ENCODE results near the gene INAFM2.

Gene INAFM2

DNA sequence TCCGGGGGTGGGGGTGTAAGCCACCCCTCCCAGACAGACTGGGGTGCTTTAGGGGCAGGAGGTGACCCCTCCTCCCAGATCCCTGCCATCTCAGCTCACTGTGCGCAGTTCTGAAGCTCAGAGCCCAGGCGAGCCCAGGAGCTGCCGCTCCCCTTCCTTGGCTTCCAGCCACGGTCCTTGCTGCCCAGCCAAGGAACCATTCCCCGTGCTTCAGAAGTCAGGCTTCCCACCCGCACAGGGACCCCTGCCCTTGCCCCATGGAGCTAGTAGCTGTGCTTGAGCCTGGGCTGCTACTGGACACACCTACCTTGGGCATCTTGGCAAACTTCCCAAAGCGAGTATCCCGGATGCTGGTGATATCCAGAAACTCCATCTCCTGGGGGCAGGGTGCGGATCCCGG, 20.5 kb upstream of the INAFM2 start:
- no peak for DNase-seq (ENCODE audit: extremely low spot score, insufficient read length, low read depth)
- no peak for FAIRE-seq

DNA sequence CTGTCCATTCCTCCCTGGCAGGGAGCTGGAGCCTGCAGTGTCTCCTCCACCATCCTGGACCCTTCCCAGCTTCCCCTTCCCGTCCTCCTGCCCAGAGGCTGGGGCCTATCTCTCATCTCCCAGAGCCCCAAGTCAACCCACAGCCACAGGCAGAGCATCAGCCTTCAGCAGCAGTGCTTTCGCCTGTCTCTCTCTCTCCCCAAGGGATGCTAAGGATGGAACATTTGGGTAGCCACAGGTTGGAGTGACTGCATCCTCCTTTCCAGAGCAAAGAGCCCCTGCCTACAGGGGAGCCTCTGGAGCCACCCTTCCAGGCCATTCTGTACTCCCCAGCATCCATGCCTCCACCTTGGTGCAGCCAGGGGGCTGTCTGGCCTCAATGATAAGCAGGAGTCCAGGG, 19.9 kb upstream of the INAFM2 start:
- FAIRE-seq (no peak), DNase-seq (ENCODE audit: extremely low spot score, insufficient read length, low read depth) (no peak)

DNA sequence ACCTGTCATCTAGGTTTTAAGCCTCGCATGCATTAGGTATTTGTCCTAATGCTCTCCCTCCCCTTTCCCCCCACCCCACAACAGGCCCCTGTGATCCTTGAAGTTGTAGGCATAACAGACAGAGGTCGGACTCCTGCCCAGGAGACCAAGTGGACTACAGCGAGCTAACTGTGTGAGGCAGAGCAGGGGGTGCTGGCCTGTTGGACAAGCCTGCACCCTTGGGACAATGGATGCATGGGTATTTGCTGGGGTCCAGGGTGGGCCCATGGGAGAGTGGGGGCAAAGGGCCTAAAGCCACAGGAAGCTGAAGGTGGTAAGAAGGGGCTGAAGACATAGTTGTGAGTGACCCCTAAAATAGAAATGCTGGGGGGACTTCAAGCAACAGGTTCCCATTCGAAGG, 18.2 kb upstream of the INAFM2 start:
- no peak for FAIRE-seq
- no peak for DNase-seq (ENCODE audit: extremely low spot score, insufficient read length, low read depth)

DNA sequence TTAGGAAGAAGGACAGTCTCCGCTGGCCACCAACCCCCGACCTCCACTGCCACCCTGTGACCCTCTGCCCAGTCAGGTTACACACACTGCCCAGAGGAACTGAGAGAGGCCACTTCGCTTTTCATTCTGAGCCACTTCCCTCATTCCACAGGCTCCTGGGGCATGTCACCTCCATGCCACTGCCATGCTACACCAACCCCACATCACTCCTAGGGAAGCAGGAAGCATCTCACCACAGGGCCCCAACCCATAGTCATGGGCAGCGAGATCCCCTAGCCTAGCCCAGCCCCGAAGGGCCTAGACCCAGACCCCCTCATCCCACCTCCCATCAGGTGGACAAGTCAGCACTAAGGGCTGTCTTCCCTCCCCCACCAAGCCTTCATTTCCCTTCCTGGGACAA, 17.1 kb upstream of the INAFM2 start:
- no peak for DNase-seq (ENCODE audit: extremely low spot score, insufficient read length, low read depth)
- FAIRE-seq, result no peak

DNA sequence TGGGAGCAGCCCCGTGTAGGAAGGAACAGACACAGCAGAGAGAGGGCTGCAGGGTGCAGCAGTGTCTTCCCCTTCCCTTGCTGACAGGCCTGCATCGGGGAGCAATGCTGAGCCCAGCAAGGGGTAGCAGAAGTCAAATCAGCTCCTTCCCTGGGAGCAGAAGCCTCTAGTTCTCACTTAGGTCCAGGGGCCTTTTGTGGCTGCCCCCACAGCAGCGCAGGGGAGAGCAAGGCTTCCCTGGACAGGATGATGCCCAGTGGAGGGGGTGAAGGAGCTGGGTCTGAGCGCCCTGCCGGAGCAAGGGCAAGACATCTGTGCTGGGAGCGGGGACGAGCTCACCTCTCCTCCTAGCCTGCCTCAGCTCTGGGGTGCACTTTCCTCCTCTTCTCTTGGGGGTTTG, 16.6 kb upstream of the INAFM2 start:
- peak; percentile 15 for FAIRE-seq

DNA sequence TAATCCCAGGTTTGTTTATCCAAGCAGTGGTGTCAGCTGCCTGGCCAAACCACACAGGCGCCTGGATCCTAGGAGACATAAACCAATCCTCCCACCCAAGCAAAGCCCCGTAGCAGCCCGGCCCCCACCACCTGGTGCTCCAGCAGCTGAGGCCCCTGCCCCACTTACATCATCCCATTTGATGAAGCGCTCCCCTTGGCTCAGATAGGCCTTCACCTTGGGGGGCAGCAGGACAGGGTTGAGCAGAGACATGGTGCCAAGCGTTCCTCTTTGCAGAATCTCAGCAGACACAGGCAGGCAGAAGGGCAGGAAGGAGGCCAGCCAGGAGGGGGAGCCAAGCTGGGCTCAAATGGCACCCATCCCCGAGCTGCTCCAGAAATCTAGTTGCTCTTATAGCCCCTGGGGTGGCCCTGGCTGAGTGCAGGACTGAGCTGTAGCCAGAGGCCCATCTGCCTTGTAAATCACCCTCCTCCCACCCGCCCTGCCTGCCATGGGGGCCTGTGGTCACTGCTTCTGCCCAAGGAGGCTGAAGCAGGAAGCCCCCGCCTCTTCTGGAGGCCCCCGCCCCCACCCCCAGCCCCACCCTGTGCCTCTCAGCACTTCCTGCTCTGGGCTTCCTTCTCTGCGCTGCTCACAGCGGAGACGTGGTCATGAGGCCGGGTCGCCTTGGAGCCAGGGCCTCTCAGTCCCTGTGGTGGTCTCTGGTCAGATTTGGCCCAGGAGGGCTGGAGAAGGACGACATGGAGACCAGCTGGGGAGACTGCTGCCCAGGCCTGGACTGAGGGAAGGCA, 15.9 kb upstream of the INAFM2 start, which contains the start of gene PLCB2:
Gene PLCB2 (minus strand): TSS at position 515 of the 791 bp plus-strand sequence. CDS start 263 bp downstream, at position 252.
- DNase-seq (ENCODE audit: extremely low spot score, insufficient read length, low read depth) (peak; percentile 55), FAIRE-seq (peak; percentile 71)

More for the DNA sequence above, 16.6 kb upstream of the INAFM2 start:
- DNase-seq (ENCODE audit: extremely low spot score, insufficient read length, low read depth), result no peak

DNA sequence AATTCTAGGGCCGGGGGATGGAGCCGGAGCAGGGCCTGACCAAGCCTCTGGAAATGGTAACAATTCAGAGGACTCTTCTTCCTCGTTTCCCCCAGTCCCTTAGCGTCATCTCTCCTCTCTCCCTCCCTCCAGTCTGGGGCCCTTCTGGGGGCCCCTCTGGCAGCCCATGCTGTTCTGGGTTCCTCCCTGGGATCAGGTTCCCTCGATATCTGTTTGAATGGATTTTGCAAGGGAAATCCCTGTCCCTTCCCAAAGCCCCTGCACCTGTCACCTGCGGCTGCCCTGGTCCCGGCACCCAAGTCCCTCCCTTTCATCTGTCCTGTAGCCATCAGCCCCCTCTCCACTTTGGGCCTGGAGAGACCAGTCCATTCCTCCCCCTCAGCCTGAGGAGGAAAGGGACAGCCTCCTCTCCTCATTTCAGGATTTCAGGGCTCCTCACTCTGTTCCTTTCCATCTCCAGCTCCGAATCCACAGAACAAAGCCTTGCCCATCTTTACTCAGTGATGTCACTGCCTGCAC, 14.1 kb upstream of the INAFM2 start:
- DNase-seq (ENCODE audit: extremely low spot score, insufficient read length, low read depth) (no peak), FAIRE-seq (no peak)

DNA sequence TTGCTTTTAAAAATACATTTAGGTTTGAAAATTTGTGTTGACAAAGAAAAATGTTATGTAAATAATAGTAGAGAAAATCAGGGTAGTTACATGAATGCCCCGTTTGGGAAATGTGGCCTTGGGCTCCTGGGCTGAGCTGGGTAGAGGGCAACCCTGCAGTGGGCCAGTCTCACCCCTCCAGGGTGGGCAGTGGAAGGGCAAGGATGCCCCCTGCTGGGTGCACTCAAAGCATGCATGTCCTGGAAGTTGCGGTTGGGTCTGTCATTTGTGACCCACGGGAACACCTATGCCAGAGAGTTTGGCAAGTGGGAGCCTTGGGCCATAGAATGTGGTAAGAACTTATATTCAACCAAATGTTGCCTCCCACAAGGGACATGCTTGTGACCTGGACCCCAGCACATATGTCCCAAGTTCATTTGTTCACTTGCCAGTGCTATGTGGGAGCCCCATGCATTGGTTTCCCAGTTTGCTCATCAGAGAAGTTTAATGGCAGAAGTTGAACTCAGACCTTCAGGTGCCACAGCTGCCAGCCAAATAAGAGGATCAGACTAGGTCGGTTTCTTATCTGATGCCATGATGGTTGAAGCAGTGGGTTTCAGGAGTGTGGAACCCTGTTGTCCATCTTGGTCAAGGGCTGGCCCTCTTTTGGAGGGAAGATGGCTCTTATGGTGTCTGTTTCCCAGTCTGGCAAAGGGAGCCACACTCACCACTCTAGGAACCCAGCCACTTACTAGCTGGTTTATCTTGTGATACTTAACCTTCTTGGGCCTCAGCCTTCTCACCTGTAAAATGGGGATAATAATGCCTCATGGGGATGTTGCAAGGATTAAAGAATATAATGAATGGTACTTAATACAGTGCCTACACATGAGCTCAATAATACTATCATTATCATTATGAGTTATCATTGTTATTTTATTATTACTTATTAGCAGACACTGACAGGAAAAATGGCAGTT, 13.2 kb upstream of the INAFM2 start:
- no peak for FAIRE-seq
- DNase-seq (ENCODE audit: extremely low spot score, insufficient read length, low read depth), result no peak

DNA sequence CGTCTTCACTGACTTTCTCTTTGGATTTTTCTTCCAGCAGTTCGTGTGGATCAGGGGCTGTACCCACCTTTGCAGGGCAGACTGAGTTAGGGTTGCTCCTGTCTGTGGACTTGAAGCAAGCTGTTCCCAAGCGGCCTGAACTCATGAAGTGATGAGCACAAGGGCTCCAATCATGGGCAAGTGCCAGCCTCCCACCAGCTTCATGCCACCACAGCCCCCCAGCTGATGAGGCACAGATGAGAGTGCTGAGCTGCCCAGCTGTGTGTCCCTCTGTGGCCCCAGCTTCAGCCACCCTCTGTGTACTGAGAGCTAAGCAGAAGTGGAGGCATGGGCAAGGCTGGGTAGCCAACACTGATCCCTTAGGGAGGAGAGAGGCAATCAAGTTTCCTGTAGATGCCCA, 12.5 kb upstream of the INAFM2 start:
- FAIRE-seq (no peak), DNase-seq (ENCODE audit: extremely low spot score, insufficient read length, low read depth) (no peak)

DNA sequence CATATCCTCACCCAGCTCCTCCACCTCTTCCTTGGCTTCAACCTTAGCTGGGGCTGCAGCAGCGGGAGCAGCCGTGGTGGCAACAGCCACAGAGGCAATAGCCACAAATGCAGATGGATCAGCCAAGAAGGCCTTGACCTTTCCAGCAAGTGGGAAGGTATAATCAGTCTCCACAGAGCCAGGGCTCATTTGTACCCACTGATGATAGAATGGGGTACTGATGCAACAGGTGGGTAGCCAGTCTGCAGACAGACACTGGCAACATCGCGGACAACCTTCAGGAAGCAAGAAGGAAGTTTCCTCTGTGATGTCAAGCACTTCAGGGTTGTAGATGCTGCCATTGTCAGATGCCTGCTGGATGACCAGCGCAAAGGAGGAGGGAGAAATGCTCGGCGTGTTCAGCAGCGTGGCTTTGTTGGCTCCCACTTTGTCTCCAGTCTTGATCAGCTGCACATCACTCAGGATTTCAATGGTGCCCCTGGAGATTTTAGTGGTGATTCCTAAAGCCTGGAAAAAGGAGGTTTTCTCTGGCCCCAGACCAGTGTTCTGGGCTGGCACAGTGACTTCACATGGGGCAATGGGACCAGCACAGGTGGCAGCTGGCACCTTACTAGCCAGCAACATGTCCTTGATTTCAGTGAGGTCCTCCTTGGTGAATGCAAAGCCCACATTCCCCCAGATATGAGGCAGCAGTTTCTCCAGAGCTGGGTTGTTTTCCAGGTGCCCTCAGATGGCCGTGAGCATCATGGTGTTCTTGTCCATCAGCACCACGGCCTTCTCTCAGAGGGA, 10.9 kb upstream of the INAFM2 start:
- FAIRE-seq (no peak), DNase-seq (ENCODE audit: extremely low spot score, insufficient read length, low read depth) (no peak)

DNA sequence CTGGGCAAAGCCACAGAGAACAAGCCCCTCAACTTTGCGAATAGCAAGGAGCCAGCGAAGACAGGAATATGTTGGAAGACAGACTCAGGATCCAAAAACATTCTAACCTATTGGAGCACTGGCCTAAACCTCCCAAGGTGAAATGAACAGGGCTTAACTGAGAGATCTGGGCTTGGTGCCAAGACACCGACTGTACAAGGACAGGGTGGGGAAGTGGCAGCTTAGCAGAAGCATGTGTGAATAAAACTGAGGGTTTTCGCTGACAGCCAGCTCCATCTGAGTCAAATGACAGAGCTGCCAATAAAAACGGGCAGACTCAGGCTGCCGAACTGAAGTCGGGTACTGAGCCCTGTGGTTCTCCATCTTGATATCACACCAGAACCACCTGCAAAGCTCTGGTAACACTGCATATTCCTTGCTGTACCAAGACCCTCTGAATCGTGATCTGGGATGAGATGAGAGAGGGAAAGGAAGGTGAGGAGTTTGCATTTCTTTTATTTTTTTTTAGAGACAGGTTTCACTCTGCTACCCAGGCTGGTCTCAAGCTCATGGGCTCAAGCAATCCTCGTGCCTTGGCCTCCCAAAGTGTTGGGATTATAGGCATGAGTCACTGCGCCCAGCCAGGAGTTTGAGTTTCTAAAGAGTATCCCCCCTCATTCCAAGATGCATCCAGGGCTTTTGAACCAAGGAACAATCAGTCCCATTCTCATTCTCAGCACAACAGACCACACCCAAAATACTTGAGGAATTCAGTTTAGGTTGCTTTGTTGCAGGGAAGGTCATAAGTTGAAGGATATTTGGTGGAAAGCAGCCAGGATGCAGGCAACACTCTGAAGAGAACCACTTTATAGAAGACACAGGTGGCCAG, 9.7 kb upstream of the INAFM2 start:
- DNase-seq (ENCODE audit: extremely low spot score, insufficient read length, low read depth) (no peak), FAIRE-seq (no peak)

DNA sequence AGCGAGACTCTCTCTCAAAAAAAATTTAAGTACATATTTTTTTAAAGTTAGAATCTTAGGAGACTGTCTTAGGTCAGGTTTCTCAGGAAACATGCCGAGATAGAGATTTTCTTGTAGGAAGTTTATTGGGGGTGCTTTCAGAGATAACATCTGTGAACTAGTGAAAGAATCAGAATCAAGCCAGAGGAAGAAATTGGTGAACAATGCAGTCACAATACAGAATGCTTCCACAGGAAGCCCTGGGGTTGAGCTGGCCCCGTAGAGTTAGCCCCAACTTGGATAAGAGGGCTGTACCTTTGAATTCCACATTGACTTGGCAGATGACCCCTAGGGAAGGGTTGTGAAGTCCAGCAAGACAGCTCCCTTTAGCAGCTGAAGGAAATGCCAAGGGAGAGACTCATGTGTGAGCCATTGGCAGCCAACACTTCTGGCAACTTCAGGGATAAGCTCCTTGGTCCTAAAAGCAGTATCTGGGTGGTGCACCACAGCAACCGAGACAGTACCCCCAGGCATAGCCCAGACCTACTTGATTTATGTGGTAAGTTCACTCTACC, 8.7 kb upstream of the INAFM2 start:
- DNase-seq (ENCODE audit: extremely low spot score, insufficient read length, low read depth), result no peak
- FAIRE-seq, result no peak

DNA sequence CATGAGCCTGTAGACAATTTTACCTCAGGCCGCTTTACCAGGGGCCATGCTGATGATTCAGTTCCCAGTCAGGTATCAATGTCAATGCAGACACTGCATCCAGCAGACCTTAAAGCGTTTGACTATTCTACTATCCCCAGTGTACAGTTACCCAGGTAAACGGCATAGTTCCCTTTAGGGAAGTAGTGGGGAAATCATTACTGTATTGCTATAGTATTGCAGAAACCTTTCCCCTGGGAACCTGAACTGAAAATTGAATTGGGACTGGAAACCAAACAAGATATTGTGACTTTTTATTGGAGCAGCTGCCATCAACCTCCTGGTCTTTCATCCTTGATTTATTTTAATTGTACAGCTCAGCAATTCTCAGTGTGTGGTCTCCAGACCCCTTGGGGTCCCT, 6.6 kb upstream of the INAFM2 start:
- FAIRE-seq (no peak), DNase-seq (ENCODE audit: extremely low spot score, insufficient read length, low read depth) (no peak)

DNA sequence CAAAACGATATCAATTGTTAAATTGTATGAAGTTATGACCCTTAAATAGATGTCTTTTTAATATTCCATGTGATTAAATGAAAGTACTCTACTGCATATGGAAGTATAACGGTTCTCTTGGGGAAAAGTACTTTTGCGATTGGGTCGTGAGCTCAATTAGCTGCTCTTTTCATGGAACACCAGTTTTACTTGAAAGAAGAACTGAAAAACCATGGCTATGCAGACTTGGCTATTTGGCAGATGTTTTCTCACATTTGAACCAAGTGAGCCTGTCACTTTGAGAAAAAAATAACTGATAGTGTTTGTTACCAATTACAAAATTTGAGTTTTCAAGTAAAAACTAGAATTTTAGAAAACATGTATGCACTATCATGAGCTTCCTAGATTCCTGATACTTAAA, 5.9 kb upstream of the INAFM2 start:
- no peak for DNase-seq (ENCODE audit: extremely low spot score, insufficient read length, low read depth)
- no peak for FAIRE-seq

DNA sequence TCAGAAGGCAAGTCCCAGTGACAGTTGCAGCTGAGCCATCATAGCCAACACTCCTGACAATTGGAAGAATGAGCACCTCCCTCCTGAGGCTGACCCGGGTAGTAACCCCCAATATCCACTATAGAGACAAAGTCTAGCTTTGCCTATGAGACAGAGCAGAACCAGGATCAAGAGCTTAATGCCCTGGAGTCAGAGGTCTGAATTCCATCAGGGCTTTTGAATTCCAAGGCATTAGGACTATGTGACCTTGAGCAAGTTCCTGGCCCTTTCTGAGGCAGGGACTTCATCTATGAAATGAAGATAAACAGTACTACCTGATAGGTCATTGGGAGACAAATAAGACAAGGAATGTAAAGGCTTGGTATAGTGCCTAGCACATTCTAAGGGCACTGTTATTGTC, 3.1 kb upstream of the INAFM2 start:
- DNase-seq (ENCODE audit: extremely low spot score, insufficient read length, low read depth) (no peak), FAIRE-seq (no peak)

DNA sequence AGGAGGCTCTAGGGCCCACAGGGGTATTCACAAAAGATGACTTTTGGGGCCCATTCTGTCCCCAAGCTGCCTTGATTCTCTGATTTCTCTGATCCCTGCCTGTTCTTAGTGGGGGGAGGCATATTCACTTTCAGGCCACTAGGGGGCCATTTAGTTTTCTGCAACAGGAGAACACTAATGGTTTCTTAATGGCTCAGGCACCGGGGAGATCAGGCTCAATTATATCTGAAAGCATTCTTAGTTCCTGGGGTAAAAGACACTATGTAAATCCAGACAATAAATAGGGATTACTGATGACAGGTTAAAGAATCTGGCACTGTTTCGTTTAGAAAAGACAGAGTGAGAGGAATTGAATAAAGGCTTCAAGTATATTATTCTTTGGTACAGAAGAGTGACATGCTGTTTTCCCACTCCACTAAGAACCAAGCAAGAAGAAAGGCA, 2.5 kb upstream of the INAFM2 start:
- FAIRE-seq, result peak; percentile 91
- no peak for DNase-seq (ENCODE audit: extremely low spot score, insufficient read length, low read depth)

DNA sequence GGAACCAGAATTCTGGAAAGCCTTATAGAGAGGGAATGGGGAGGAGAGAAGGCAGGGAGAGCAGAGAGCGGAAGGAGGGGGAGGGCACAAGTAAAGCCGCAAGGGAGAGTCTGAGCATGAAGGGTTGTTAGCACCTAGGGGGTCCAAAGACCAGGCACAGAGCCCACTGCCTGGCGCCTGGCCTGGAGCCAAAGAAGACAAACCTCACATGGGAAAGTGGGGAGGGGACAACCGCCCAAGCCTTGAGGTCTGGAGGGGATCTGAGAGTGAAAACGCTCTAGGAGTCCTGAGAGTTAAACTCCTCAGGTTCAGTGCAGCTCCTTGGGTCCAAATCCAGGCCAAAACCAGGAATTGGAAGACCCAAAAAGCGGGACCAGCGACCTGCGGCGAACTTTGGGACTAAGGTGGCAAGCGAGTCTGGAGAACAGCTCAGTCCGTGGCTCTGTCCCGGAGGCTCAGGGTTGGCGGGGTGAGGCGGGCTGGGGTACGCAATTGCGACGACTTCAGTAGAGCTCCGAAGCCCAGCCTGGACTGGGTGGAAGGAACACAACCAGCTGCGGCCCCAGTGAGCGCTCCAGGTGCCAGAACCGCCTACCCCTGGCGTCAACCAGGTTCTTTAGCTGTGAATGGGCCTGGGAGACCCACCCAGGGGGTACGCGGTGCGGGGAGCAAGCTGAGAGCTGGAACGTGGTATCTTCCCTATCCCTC, 807 bp upstream of the INAFM2 start:
- DNase-seq (ENCODE audit: extremely low spot score, insufficient read length, low read depth) (no peak), FAIRE-seq (no peak)
